LNCAP (cell line): Measurements from ENCODE around the gene PRKCZ.

ENCODE experiments used
- CTCF ChIP-seq: fragments of 450-650 bp; IDR thresholded peaks from 2 replicates; pipeline ENCODE4 v1.5.1; 2017; ENCODE audit warnings: mild to moderate bottlenecking

The PRKCZ gene

GRCh38 chr1:2121101-2121691 is 71.0 kb downstream of the PRKCZ start:
- TF ChIP-seq CTCF: no peak

- TF ChIP-seq CTCF: no peak
Observed at GRCh38 chr1:2124446-2125198, 74.4 kb downstream of the PRKCZ start.

DNA sequence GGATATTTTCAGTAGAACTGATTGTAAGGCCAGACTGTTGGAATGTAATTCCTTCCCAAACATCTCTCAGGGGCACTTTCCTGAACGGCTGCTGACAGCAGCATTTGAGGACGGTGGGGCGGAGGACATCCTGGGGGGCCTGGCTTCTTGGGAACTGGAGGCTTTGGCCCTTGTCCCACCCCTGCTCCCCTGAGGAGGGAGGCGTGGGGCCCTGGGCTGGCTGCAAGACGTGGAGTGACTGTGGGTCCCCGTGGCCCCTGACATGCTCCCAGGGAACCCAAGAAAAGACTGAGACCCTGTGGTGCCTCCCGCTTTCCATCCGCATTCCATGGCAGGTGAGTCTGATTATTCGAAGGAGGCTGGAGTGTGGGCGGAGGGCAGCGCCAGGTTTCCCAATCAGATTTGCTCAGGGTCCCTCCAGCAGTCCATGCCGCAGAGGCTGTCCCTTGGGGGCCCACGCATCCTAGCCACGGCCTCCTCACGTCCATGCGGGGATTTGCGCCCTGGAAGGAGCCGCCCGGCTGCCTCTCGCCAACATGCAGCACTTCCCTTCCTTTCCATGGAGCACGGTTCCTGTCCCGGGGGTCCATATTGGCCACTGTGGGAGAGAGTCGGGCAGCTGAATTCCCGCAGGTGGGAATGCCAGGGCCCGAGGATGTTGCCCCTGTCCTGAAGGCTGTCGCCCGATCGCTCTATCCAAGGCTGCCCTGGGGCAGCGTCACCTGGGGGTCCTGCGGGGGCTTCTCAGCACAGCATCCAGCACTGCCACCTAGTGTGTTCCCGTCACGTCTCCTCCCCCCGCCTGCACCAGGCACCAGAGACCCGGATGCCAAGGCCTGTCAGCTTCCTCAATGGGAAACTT is 75.4 kb downstream of the PRKCZ start:
- no peak for TF ChIP-seq CTCF

DNA sequence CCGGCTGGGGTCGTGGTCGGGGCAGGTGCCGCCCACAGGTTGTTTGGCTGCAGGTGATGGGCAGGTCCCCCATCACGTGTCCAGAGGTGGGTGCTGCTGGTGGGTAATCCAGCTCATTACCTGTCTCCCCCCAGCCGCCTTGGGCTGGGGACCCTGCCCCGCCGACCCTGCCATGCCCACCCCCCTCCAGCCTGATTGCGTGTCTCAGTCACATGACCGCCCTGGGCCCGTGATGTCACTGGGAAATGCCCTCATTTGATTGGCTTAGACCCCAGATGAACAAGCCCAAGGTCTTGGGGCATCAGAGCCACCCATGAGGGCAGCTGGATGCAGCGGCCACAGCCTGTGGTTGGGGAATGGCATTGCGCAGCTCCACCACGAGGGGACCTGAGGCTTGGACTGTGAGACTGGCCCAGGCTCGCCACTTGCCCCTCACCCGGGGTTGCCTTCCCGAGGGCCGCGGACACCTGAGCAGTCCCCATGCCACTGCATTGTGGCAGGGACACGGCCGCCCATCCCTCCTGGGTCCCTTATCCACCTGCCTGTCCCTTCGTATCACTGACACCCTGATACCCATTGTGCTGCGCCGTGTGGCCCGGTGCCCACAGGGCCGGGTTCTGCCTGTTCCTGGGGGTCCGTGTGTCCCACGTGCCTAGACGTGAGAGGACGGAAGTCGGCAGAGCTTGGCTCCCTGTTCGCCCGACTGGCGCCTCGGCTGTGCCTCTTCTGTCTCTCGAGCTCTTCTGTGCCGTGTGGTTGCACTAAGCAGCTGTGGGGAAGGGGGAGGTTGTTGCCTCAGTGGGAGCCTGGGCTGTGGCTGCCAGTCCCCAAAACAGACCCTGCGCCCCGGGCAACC is 76.3 kb downstream of the PRKCZ start:
- TF ChIP-seq CTCF: no peak

- TF ChIP-seq CTCF: no peak
Observed at GRCh38 chr1:2127187-2128145, 77.3 kb downstream of the PRKCZ start.

DNA sequence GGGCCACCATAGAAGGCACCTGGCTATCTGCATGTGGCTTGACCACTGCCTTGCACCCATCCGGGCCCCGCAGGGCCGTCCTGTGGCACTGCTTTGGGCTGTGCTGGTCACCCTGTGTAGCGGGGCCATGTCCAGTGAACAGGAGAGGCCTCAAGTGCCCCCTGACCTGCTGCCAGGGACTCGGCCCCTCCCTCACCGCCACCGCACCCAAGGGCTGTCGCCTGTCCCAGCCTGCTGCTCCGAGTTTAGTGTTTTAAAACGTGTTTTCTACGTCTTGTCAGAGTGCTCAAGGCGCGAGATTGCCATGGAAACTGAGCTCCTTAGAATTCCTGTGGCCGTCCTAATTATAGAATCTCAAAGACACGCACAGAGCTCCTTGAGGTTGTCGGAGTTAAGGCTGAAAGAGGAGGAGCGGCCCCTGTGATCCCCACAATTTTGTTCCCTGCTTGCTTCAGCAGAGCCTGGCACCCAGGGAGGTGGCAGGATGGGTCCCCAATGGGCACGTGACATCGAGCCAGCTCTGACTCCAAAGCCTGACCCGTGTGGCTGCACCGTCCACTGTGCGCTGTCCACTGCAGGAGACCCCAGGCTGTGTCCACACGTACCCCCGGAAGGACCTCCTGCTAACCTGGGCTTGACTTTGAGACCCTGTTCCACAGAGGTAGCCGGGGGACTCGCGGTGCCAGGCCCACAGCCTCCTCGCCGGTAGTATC is 78.1 kb downstream of the PRKCZ start:
- TF ChIP-seq CTCF: no peak
